Transverse colon (tissue), 4 donors: Measurements from ENCODE around the gene EIF4EBP3. TPM values are rescaled to one million over a fixed set of nuclear protein-coding genes. Genes with fewer than 3 reads are reported as not detected.

ENCODE experiments used
- DNase-seq: peaks from one replicate; pipeline ENCODE4 v3.0.0-alpha.2; 2019
- H3K27ac ChIP-seq, 4 donors: fragments of 200-600 bp; sonication (generic); 2 replicates each; pipeline ENCODE4 v1.5.1; 2016 to 2018; ENCODE audit warnings: inconsistent platforms in 4 of 4
- H3K27me3 ChIP-seq: fragments of 200-600 bp; sonication (generic); 2 replicates; pipeline ENCODE4 v1.5.1; 2017; ENCODE audit warnings: inconsistent platforms
- H3K36me3 ChIP-seq, 4 donors: fragments of 200-600 bp; sonication (generic); 2 replicates each; pipeline ENCODE4 v1.5.1; 2017 to 2019; ENCODE audit warnings: inconsistent platforms in 4 of 4
- H3K4me1 ChIP-seq, 4 donors: fragments of 200-600 bp; sonication (generic); 2 replicates each; pipeline ENCODE4 v1.5.1; 2017 to 2020; ENCODE audit warnings: inconsistent platforms in 4 of 4
- H3K4me3 ChIP-seq, 4 donors: fragments of 200-600 bp; sonication (generic); 1 replicate in 1 of 4; 2 replicates in 3 of 4; pipeline versions ENCODE4 v1.5.1 to v1.6.1; 2017 to 2019; ENCODE audit warnings: inconsistent platforms in 4 of 4
- H3K9me3 ChIP-seq, 2 donors: fragments of 200-600 bp; sonication (generic); 2 replicates each; pipeline ENCODE4 v1.5.1; 2017 to 2019; ENCODE audit warnings: inconsistent platforms in 2 of 2
- CTCF ChIP-seq, 5 experiments: fragments of 200-600 bp in 3 of 5; fragments of 450-650 bp in 2 of 5; sonication (generic) in 3 of 5; IDR thresholded peaks; 1 replicate in 2 of 5; 2 replicates in 3 of 5; pipeline ENCODE4 v1.5.1; 2016 to 2017; ENCODE audit warnings: antibody characterized with exemption in 5 of 5, inconsistent platforms in 3 of 5, mild to moderate bottlenecking in 2 of 5, moderate library complexity in 1 of 5
- EP300 ChIP-seq: sonication (generic); formaldehyde crosslinking; IDR thresholded peaks from one replicate; pipeline ENCODE4 v1.6.1; 2017; ENCODE audit warnings: antibody characterized with exemption, low read depth
- POLR2A ChIP-seq: fragments of 450-650 bp; IDR thresholded peaks from one replicate; pipeline ENCODE4 v1.6.1; 2016; ENCODE audit warnings: antibody characterized with exemption, mild to moderate bottlenecking, moderate library complexity
- POLR2AphosphoS5 ChIP-seq, 3 donors: sonication (generic); formaldehyde crosslinking; IDR thresholded peaks; one replicate each; pipeline ENCODE4 v1.6.1; 2016; ENCODE audit warnings: antibody characterized with exemption in 3 of 3
- WGBS, 2 donors: methylation state at CpG; one replicate each; pipeline ENCODE4 v1.1.5; 2018; ENCODE audit warnings: low coverage in 1 of 2; 5-methylcytosine and 5-hydroxymethylcytosine counted together
- in situ Hi-C, 4 donors: fragments of 200-750 bp; cut with MboI; loops; one replicate each; pipeline versions ENCODE4 v1.15.0 to v1.15.1; 2017; ENCODE audit warnings: low sequenced_read_pairs in 3 of 4, low pct_ligation_motif_present in 1 of 4, low pct_unique_long_range_greater_than_20kb in 1 of 4
- intact Hi-C: fragments of 100-400 bp; cut with DNase I; formaldehyde crosslinking; loops from one replicate; pipeline ENCODE4 v1.15.1; 2023; ENCODE audit warnings: low total_unique reads
- total RNA-seq, 4 donors: library from RNA; depleted of rRNA; stranded (reverse); fragments of >200 nt; gene quantifications; one replicate each; pipeline ENCODE4 v1.1.0, GENCODE V29; 2016

EIF4EBP3 gene
- total RNA-seq, 4 donors from 2014 or later = 18.0 to 56.0 (median 27.5) TPM; not detected in 1

GRCh38 chr5:140509898-140510297 lies 37.6 kb upstream of the EIF4EBP3 start:
- no peak for TF ChIP-seq CTCF (IDR thresholded peaks at IDR 0.05)
- TF ChIP-seq POLR2AphosphoS5 (IDR thresholded peaks at IDR 0.05) = no peak
- TF ChIP-seq POLR2A = no peak
- TF ChIP-seq EP300 = no peak
- H3K27ac ChIP-seq = no peak overlapping the region
- in situ Hi-C loops (no loop called here), intact Hi-C loops (no loop called here)
- H3K36me3 ChIP-seq = peaks cover 0 to 88% (median 43%) of the 10 kb centered on the region in 4 donors
- no peak for DNase-seq
- no peaks in the 10 kb centered on the region for H3K27me3 ChIP-seq
- H3K4me3 ChIP-seq = no peak overlapping the region
- no peaks in the 10 kb centered on the region for H3K9me3 ChIP-seq
- no peaks in the 10 kb centered on the region for H3K4me1 ChIP-seq
- WGBS, 2 donors = 78 to 83% methylated on average over 4 of the region's 4 CpGs

GRCh38 chr5:140513124-140513523 lies 34.3 kb upstream of the EIF4EBP3 start:
- Histone ChIP-seq H3K36me3 (peaks cover 0 to 63% (median 30%) of the 10 kb centered on the region in 4 donors), H3K4me1 (no peaks in the 10 kb centered on the region), H3K27me3 (no peaks in the 10 kb centered on the region), H3K27ac (no peak overlapping the region), H3K4me3 (no peak overlapping the region), H3K9me3 (no peaks in the 10 kb centered on the region)
- intact Hi-C loops = no loop called here
- in situ Hi-C loops = no loop called here
- TF ChIP-seq POLR2AphosphoS5 (IDR thresholded peaks at IDR 0.05) = no peak
- TF ChIP-seq POLR2A = no peak
- TF ChIP-seq EP300 = no peak
- TF ChIP-seq CTCF (IDR thresholded peaks at IDR 0.05) = no peak
- DNase-seq = no peak
- 93 to 94% methylated on average over 2 of the region's 2 CpGs for WGBS, 2 donors

- no peak overlapping the region for H3K4me3 ChIP-seq
- WGBS, 2 donors = 78 to 87% methylated on average over 2 of the region's 2 CpGs
- no peaks in the 10 kb centered on the region for H3K4me1 ChIP-seq
- no peaks in the 10 kb centered on the region for H3K9me3 ChIP-seq
- intact Hi-C loops = no loop called here
- H3K27ac ChIP-seq = no peak overlapping the region
- TF ChIP-seq CTCF (IDR thresholded peaks at IDR 0.05) (no peak), POLR2A (no peak), POLR2AphosphoS5 (IDR thresholded peaks at IDR 0.05) (no peak), EP300 (no peak)
- in situ Hi-C loops = no loop called here
- DNase-seq = no peak
- H3K36me3 ChIP-seq = peaks cover 0 to 57% (median 29%) of the 10 kb centered on the region in 4 donors
- no peaks in the 10 kb centered on the region for H3K27me3 ChIP-seq
These were observed 23.5 kb upstream of the EIF4EBP3 start for GRCh38 chr5:140524003-140524402.

- 89% methylated on average over 1 of the region's 1 CpG; no CpG with 5 or more reads in 1 of the 2 donors for WGBS, 2 donors
These were observed 7.2 kb upstream of the EIF4EBP3 start for GRCh38 chr5:140540227-140540626.

More at GRCh38 chr5:140540227-140540626, 7.2 kb upstream of the EIF4EBP3 start:
- H3K4me1 ChIP-seq = peaks cover 0 to 8% (median 2%) of the 10 kb centered on the region in 4 donors
- peaks cover 0 to 54% (median 23%) of the 10 kb centered on the region in 4 donors for H3K36me3 ChIP-seq
- H3K4me3 ChIP-seq = no peak overlapping the region
- intact Hi-C loops (no loop called here), in situ Hi-C loops (no loop called here)
- H3K27me3 ChIP-seq = no peaks in the 10 kb centered on the region
- DNase-seq = no peak
- H3K9me3 ChIP-seq = no peaks in the 10 kb centered on the region
- TF ChIP-seq POLR2A (no peak), POLR2AphosphoS5 (IDR thresholded peaks at IDR 0.05) (no peak), CTCF (IDR thresholded peaks at IDR 0.05) (no peak), EP300 (no peak)
- H3K27ac ChIP-seq = no peak overlapping the region
